NCI-H2029 (cell line): ENCODE data around the gene FGF9.

Experiments used
- DNase-seq: peaks from one replicate; lab custom pipeline; 2025; lab: John Stamatoyannopoulos, UW

The FGF9 gene

GRCh38 chr13:21710163-21710562 is 39.3 kb downstream of the FGF9 start:
- DNase-seq, result no peak

GRCh38 chr13:21717817-21718216 is 46.9 kb downstream of the FGF9 start:
- DNase-seq, result no peak

- no peak for DNase-seq
Measured at GRCh38 chr13:21719463-21719862, 48.6 kb downstream of the FGF9 start.

DNA sequence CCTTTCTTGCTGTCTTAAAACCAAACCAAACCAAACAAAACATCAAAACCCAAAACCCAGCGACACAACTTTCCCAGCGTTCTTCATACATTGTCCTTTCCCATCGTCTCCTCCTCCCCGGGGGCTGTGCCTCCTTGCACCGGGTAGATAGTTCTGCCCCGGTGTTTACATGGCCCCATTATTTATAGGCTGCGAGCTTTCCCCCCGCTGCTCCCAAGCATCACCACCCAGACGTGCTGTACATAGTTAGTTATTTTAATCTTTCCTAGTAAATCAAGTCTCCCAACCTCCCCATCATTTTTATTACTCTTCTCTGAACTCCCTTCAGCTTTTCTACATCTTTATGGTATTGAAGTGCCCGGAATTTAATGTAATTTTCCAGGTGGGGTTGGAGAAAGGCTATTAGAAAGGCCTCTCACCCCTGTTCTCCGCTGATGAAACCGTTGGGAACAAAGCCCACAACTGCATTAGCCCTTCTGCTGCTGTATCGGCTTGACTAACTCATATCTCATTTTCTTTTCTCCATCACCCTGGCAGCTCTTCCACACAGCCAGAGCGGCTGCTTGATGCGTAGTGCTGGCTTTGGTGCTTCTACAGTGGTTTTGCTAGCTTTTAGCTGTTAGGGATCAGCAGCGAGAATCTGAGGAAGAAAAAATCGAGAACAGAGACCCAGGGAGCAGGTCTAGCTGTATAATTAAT is 53.1 kb downstream of the FGF9 start:
- no peak for DNase-seq

- DNase-seq, result no peak
Measured at GRCh38 chr13:21730186-21730880, 59.5 kb downstream of the FGF9 start.

DNA sequence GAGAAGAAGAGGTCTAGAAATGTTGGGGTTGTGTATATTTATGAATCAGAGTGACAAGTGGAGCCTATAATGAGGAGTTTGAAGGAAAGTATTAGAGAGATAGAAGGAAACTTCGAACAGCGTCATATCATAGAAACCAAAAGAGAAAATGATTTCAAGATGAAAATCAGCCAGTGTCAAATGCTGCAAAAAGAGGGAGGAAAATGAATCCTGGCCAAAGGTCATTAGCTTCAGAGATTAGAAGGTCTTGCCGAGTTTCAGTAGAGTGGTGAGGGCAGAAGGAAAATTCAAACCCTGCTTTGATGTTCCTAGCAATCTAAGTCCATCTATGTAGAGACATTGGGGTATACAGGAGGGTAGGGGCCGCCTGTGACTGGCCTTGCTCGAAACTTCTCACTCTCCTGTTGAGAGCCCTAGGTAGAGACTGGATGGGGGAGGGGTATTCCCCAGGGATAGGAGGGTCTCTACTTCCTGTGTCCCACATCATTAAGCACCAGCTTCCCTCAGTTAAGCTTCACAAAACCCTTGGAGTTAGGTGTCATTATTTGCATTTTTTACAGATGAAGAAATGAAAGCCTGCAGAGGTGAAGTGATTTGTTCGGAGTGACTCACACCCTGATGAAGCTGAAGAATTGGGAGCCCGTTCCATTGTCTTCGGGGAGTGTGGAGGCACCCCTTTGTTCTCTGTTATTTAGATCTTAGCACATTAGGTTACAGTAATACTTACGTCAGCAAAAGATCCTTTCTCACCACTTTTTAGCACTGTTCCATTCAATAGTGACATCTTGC is 62.8 kb downstream of the FGF9 start:
- DNase-seq, result no peak

DNA sequence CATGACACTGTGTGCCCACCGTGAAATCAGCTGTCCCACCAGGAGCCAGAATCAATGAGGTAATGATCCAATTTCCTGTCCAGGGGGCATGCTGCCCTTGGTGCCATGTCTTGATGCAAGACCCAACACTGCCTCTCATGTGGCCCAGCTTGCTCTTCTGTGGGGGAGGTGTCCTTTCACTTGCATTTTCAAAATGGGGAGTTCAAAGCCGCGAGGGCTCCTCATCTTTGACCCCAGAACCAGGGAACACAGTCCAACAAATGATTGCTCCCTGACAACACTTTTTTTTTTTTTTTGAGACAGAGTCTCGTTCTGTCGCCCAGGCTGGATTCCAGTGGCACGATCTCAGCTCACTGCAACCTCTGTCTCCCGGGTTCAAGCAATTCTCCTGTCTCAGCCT is 64.1 kb downstream of the FGF9 start:
- DNase-seq, result no peak

- DNase-seq, result no peak
Measured at GRCh38 chr13:21735701-21736401, 65.0 kb downstream of the FGF9 start.

GRCh38 chr13:21736926-21737325 is 66.1 kb downstream of the FGF9 start:
- DNase-seq, result no peak

- DNase-seq, result no peak
Measured at GRCh38 chr13:21738630-21739029, 67.8 kb downstream of the FGF9 start.

- DNase-seq, result no peak
Measured at GRCh38 chr13:21739771-21740170, 68.9 kb downstream of the FGF9 start.

GRCh38 chr13:21741396-21741979 is 70.6 kb downstream of the FGF9 start:
- DNase-seq, result no peak

DNA sequence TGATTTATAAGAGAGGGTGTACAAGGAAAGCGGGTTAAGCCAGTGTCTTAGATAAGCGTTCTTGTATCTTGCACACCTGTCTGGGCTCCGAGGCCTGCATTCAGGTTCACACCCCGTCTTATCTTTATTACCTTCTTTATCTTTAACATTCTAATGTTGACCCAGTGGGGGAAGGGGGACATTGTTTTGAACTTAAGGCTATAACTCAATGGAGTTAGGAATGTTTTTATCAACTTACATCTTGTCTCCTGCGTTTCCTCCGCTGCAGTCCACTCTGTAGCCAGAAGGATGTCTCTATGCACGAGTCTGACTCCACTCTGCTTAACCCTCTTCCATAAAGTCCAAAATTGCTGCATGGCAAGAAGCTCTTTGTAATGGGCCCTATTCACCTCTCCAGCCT is 71.2 kb downstream of the FGF9 start:
- no peak for DNase-seq

GRCh38 chr13:21744149-21744548 is 73.3 kb downstream of the FGF9 start:
- DNase-seq, result no peak

- no peak for DNase-seq
Measured at GRCh38 chr13:21745307-21745706, 74.4 kb downstream of the FGF9 start.

GRCh38 chr13:21747456-21747855 is 76.6 kb downstream of the FGF9 start:
- no peak for DNase-seq

GRCh38 chr13:21748166-21748565 is 77.3 kb downstream of the FGF9 start:
- no peak for DNase-seq

- DNase-seq, result no peak
Measured at GRCh38 chr13:21749410-21749809, 78.5 kb downstream of the FGF9 start.

DNA sequence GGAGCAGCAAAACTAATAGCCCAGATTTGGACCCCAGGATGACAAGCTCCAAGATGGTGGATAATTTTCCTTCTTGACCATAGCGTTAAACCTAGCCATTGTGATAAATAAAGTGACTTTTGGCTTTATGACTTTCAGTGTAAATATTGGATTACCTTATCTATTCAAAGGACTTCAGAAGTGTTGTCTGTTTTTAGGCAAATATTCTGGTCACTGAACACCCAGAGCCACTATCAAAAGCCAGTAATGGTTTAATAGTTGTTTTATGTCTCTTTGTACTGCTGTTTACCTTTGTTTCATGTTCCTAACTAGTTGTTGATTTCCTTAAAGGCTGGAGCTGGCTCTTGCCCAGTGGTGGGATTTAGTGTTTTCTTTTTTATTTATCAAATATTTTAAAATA is 81.6 kb downstream of the FGF9 start:
- DNase-seq, result no peak

- DNase-seq, result no peak
Measured at GRCh38 chr13:21753117-21753729, 82.3 kb downstream of the FGF9 start.
